ENCODE data around the gene POLL. TPM values are rescaled to one million over a fixed set of nuclear protein-coding genes. Genes with fewer than 3 reads are reported as not detected.

The POLL gene
- total RNA-seq, 1 donor from 2014 or later, result 22.8 TPM

DNA sequence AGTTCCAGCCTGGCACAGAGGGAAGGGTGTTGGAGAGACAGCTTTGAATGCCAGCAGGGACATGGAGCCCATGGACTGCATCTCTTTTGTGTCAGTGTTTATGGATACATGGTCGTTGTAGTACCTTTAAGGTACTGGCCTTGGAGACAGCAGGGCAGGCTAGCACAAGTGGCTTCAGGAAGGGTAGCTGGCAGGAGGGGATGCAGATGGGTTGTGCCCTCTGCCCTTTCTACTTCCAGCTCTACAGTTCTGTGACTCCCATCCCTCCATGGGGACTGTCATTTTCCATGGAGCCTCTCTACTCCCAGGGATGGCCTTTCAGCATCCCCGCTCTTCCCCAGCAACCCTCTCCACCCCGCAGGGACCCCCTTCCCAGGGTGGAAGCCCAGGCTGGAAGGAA, 25.1 kb downstream of the POLL start:
- Histone ChIP-seq H3K27me3 (peaks cover 35% of the 10 kb centered on the region), H3K4me2 (no peak overlapping the region), H3K79me2 (ENCODE audit: low read depth) (no peaks in the 10 kb centered on the region), H3K36me3 (no peaks in the 10 kb centered on the region), H2AFZ (replicated peaks) (no peak overlapping the region), H3K4me3 (no peak overlapping the region), H3K27ac (no peak overlapping the region), H3K4me1 (peaks cover 9% of the 10 kb centered on the region), H4K20me1 (ENCODE audit: low read depth) (no peaks in the 10 kb centered on the region), H3F3A (ENCODE audit: low read depth) (peaks cover 13% of the 10 kb centered on the region), H3K9ac (no peak overlapping the region), H3K9me3 (ENCODE audit: low read depth) (no peaks in the 10 kb centered on the region)
- Mint-ChIP-seq H3K36me3 (no peaks in the 10 kb centered on the region), H3K27ac (no peak overlapping the region), H3K9me3 (no peaks in the 10 kb centered on the region), H3K4me1 (peaks cover 6% of the 10 kb centered on the region), H3K4me3 (no peak overlapping the region), H3K27me3 (ENCODE audit: insufficient read depth, low read depth) (peaks cover 23% of the 10 kb centered on the region)
- no peak for DNase-seq (ENCODE audit: low spot score)
- no peak for TF ChIP-seq EZH2phosphoT487 (IDR thresholded peaks at IDR 0.05)
- TF ChIP-seq, protein P1, sequence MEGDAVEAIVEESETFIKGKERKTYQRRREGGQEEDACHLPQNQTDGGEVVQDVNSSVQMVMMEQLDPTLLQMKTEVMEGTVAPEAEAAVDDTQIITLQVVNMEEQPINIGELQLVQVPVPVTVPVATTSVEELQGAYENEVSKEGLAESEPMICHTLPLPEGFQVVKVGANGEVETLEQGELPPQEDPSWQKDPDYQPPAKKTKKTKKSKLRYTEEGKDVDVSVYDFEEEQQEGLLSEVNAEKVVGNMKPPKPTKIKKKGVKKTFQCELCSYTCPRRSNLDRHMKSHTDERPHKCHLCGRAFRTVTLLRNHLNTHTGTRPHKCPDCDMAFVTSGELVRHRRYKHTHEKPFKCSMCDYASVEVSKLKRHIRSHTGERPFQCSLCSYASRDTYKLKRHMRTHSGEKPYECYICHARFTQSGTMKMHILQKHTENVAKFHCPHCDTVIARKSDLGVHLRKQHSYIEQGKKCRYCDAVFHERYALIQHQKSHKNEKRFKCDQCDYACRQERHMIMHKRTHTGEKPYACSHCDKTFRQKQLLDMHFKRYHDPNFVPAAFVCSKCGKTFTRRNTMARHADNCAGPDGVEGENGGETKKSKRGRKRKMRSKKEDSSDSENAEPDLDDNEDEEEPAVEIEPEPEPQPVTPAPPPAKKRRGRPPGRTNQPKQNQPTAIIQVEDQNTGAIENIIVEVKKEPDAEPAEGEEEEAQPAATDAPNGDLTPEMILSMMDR (IDR thresholded peaks at IDR 0.05), result no peak
- no peak for TF ChIP-seq EZH2 (IDR thresholded peaks at IDR 0.05)

DNA sequence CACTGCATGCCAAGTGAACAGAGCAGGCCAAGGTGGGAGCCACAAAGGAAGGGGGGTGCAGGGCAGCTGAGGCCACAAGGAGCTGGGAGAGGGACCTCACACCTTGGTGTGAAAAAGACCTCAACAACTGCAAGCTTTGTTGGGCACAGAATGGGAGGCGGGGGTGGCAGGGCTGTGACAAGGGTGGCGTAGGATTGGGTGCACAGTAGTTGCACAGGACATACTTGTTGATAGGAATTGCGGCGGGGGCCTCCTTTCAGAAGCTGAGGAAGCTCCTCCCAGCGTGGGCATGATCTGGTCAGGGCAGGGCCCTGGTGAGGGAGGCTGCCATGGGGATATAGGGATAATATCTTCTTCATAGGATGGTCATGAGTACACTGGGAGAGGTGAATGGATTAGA, 25.8 kb downstream of the POLL start:
- peaks cover 28% of the 10 kb centered on the region for H3K27me3 ChIP-seq
- H3K9me3 ChIP-seq (ENCODE audit: low read depth), result no peaks in the 10 kb centered on the region
- H3K4me2 ChIP-seq, result no peak overlapping the region
- H2AFZ ChIP-seq (replicated peaks), result no peak overlapping the region
- DNase-seq (ENCODE audit: low spot score), result no peak
- no peaks in the 10 kb centered on the region for H3K79me2 ChIP-seq (ENCODE audit: low read depth)
- H3K9me3 Mint-ChIP-seq, result no peaks in the 10 kb centered on the region
- peaks cover 5% of the 10 kb centered on the region for H3F3A ChIP-seq (ENCODE audit: low read depth)
- TF ChIP-seq EZH2phosphoT487 (IDR thresholded peaks at IDR 0.05) (no peak), EZH2 (IDR thresholded peaks at IDR 0.05) (no peak)
- TF ChIP-seq, protein P1 (IDR thresholded peaks at IDR 0.05), result no peak
- H3K27ac Mint-ChIP-seq, result no peak overlapping the region
- H3K36me3 Mint-ChIP-seq, result no peaks in the 10 kb centered on the region
- peaks cover 9% of the 10 kb centered on the region for H3K4me1 ChIP-seq
- no peaks in the 10 kb centered on the region for H4K20me1 ChIP-seq (ENCODE audit: low read depth)
- no peak overlapping the region for H3K4me3 Mint-ChIP-seq
- peaks cover 18% of the 10 kb centered on the region for H3K27me3 Mint-ChIP-seq (ENCODE audit: insufficient read depth, low read depth)
- H3K9ac ChIP-seq, result no peak overlapping the region
- peaks cover 6% of the 10 kb centered on the region for H3K4me1 Mint-ChIP-seq
- no peaks in the 10 kb centered on the region for H3K36me3 ChIP-seq
- H3K27ac ChIP-seq, result no peak overlapping the region
- H3K4me3 ChIP-seq, result no peak overlapping the region

DNA sequence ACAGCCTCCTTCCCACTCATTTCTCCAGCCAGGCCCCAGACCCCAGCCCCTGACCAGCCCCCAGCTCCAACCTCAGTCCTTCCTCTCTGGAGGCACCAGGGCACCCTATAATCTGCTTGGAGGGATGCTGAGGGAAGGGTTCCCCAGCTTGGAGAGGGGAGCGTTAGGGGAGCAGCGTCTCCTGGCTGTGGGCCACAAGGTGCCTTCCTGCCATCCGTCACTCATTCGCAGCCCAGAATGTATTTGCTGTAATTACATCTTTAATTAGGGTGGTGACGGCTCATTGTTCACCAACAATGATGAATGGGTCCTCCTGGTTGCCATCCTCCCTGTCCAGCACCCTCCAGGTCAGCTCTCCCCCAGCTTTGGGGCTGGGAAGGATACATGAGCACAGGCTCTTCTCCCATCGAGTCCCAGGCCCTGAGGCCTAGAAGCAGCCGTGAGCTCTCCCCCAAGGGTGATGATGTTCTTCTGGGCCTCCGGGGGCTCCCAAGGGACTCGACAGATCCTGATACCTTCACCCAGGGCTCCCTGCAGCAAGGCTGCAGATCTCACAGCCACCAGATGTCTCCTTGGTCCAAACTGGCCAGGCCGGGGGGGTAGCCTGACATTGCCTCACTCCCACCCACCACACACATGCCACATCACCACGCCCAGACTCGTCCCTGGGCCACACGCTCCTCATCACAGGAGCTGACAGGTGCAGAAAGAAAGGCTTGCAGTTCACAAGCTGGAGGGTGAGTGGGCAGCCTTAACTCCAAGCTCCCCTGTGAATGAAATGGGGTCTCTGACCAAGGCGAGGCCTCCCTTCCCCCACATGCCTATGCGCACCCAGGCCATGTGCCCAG, 26.8 kb downstream of the POLL start:
- H3K36me3 Mint-ChIP-seq, result no peaks in the 10 kb centered on the region
- H3K4me1 Mint-ChIP-seq, result peaks cover 3% of the 10 kb centered on the region
- TF ChIP-seq EZH2phosphoT487 (IDR thresholded peaks at IDR 0.05) (no peak), EZH2 (IDR thresholded peaks at IDR 0.05) (no peak)
- TF ChIP-seq, protein P1 (IDR thresholded peaks at IDR 0.05), result no peak
- no peaks in the 10 kb centered on the region for H3F3A ChIP-seq (ENCODE audit: low read depth)
- H3K4me2 ChIP-seq, result no peak overlapping the region
- peak overlapping the region; percentile 17 for H3K27ac Mint-ChIP-seq
- H3K36me3 ChIP-seq, result no peaks in the 10 kb centered on the region
- H3K9ac ChIP-seq, result no peak overlapping the region
- peaks cover 2% of the 10 kb centered on the region for H3K4me1 ChIP-seq
- no peaks in the 10 kb centered on the region for H3K9me3 Mint-ChIP-seq
- H3K27ac ChIP-seq, result no peak overlapping the region
- no peaks in the 10 kb centered on the region for H3K9me3 ChIP-seq (ENCODE audit: low read depth)
- H4K20me1 ChIP-seq (ENCODE audit: low read depth), result no peaks in the 10 kb centered on the region
- no peak overlapping the region for H3K4me3 ChIP-seq
- H3K27me3 Mint-ChIP-seq (ENCODE audit: insufficient read depth, low read depth), result peaks cover 13% of the 10 kb centered on the region
- H3K79me2 ChIP-seq (ENCODE audit: low read depth), result no peaks in the 10 kb centered on the region
- H2AFZ ChIP-seq (replicated peaks), result no peak overlapping the region
- no peak for DNase-seq (ENCODE audit: low spot score)
- H3K27me3 ChIP-seq, result peaks cover 18% of the 10 kb centered on the region
- no peak overlapping the region for H3K4me3 Mint-ChIP-seq
